ENCODE results near the gene MS4A4A.

MS4A4A gene

DNA sequence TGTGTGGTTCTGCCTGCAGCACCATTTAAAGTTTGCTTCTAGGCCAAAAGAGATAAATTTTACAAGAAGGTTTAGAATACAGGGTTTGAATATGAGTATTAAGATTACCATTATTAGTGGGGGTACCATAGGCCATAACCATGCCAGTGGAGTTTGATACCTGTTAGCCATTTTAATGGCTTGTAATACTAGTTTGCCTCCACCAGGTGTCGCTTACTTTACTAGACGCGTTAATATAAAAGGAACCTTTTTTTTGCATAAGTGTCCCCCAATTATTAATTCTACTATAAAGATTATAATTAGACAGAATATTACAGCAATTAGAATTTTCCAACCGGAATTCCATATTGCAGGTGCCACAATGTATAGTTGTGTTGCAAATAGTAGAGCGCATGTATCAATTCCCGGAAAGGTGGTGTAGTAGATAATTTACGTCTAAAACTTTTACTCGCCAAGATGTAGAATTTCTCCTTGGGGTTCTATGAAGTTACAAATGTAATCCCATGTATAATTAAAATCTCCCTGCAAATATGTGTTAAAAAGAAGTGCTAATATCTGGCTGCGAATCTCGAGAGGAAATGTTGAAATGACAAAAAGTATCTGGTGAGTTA, 62.7 kb downstream of the MS4A4A start:
- in situ Hi-C loops (cut with HindIII; ENCODE audit: low sequenced_read_pairs): no loop called here
- TF ChIP-seq, protein P1, sequence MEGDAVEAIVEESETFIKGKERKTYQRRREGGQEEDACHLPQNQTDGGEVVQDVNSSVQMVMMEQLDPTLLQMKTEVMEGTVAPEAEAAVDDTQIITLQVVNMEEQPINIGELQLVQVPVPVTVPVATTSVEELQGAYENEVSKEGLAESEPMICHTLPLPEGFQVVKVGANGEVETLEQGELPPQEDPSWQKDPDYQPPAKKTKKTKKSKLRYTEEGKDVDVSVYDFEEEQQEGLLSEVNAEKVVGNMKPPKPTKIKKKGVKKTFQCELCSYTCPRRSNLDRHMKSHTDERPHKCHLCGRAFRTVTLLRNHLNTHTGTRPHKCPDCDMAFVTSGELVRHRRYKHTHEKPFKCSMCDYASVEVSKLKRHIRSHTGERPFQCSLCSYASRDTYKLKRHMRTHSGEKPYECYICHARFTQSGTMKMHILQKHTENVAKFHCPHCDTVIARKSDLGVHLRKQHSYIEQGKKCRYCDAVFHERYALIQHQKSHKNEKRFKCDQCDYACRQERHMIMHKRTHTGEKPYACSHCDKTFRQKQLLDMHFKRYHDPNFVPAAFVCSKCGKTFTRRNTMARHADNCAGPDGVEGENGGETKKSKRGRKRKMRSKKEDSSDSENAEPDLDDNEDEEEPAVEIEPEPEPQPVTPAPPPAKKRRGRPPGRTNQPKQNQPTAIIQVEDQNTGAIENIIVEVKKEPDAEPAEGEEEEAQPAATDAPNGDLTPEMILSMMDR (IDR thresholded peaks at IDR 0.05; ENCODE audit: low read depth, low read length, missing control alignments): peak; percentile 23
- no peak for DNase-seq (ENCODE audit: low read depth)
- no peak overlapping the region for H3K4me3 ChIP-seq (ENCODE audit: low read depth, low read length)

DNA sequence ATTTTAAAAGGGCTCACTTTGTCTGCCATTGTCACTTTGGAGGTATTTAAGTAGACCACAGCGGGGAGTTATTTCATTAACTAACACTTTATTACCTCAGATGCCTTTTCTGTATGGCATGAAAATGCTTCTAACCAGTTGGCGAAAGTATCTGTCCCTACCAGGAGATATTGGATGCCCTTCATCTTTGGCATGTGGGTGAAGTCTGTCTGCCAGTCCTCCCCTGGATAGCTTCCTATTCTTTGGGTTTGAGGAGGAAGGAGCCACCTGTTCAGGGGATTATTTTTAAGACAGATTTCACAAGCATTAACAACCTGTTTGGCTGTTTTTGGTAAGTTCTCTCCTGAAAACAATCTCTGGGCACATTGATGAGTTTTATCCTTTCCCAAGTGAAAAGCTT, 63.7 kb downstream of the MS4A4A start:
- DNase-seq (ENCODE audit: low read depth): no peak
- TF ChIP-seq, protein P1 (IDR thresholded peaks at IDR 0.05; ENCODE audit: low read depth, low read length, missing control alignments): no peak
- in situ Hi-C loops (cut with HindIII; ENCODE audit: low sequenced_read_pairs): no loop called here
- H3K4me3 ChIP-seq (ENCODE audit: low read depth, low read length): no peak overlapping the region

DNA sequence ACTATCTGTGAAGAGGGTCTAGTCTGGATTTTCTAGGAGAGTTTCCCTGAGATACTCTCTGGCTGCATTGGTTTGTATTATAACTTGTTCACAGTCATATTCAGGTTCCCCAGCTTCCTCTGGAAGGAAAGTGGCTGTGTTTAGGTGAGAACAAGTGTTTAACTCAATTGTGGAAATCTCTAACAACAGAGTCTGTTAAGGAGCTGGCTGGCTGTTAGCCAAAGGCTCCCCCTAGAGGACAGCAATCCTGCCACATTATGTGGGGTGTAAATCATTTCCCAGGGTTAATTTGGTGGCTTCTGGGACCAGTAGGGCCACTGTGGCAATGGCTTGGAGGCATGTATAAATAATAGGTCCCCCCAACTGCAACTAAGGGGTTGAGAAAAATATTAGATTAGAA, 65.0 kb downstream of the MS4A4A start:
- no peak for DNase-seq (ENCODE audit: low read depth)
- TF ChIP-seq, protein P1 (IDR thresholded peaks at IDR 0.05; ENCODE audit: low read depth, low read length, missing control alignments): no peak
- no peak overlapping the region for H3K4me3 ChIP-seq (ENCODE audit: low read depth, low read length)
- in situ Hi-C loops (cut with HindIII; ENCODE audit: low sequenced_read_pairs): no loop called here

DNA sequence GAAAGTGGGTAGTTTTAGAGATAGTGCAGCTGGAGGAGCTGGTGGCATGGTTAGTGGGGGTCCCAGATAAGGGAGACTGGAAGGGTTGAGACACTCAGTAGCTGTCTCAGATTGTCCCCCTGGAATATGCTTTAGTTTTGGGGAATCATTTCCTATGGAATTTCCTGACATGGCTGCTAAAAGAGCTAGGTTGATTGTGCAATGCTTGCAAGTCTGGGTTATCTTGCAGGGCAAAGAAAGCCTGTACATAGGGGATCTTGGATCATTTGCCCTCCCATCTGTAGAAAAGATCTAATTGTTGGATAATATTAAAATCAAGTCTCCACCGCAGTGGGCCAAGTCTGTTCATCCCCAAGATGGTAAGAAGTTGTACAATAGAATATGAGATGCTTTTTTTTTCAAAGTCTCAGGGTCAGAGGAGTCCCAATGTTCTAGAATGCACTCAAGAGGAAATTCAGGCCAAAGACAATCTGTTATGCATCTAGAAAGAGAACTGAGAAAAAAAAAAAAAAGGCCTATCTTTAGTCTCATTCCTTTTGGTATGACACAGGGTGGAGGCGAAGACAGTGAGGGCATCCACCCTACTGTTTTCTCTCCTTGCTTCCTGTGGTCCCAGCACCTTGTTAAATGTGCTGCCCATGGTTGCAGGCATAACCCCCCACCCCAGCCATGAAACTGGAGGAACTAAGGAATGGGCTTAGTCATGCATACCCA, 66.8 kb downstream of the MS4A4A start:
- TF ChIP-seq, protein P1 (IDR thresholded peaks at IDR 0.05; ENCODE audit: low read depth, low read length, missing control alignments): no peak
- in situ Hi-C loops (cut with HindIII; ENCODE audit: low sequenced_read_pairs): no loop called here
- H3K4me3 ChIP-seq (ENCODE audit: low read depth, low read length): no peak overlapping the region
- no peak for DNase-seq (ENCODE audit: low read depth)

DNA sequence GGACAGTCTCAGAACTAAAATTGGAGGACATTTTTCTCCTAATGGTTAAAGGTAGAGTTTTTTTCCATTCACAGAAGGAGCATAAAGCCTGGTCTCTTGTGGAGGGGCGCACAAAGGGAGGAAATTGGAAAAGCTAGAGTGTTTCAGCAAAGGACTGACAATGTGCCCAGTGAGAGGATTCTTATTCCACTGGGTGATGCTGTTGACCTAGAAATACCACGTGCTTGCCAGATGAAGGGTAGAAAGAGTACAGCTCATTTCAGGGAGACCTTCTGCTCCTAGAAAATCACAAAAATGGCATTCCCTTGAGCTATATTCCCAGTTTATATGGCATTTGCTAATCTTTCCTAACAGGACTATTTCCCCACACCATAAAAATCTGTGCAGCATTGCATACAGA, 67.7 kb downstream of the MS4A4A start:
- H3K4me3 ChIP-seq (ENCODE audit: low read depth, low read length): no peak overlapping the region
- DNase-seq (ENCODE audit: low read depth): no peak
- in situ Hi-C loops (cut with HindIII; ENCODE audit: low sequenced_read_pairs): no loop called here
- TF ChIP-seq, protein P1 (IDR thresholded peaks at IDR 0.05; ENCODE audit: low read depth, low read length, missing control alignments): no peak

DNA sequence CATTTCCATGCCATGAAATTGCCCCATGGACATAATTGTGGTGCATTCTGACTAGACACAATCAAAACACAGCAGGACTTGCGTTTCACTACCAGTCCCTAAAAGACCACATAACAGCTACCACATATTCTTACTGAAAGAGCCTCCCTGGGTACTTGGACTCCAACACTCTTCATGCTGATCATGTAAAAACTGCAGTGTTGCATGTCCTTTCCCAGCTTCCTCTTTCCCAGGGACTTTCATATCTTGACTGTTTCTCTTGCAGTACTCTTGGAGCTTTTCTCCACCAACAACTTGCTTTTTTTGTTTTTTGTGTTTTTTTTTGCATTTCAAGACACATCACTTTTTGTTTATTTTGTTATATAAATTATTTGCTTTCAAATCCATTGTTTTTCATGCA, 69.5 kb downstream of the MS4A4A start:
- H3K4me3 ChIP-seq (ENCODE audit: low read depth, low read length): no peak overlapping the region
- DNase-seq (ENCODE audit: low read depth): no peak
- in situ Hi-C loops (cut with HindIII; ENCODE audit: low sequenced_read_pairs): no loop called here
- TF ChIP-seq, protein P1 (IDR thresholded peaks at IDR 0.05; ENCODE audit: low read depth, low read length, missing control alignments): no peak
